Gastrocnemius medialis (tissue), 4 donors: ENCODE data around the gene PRPF40B.

Source experiments
- CTCF ChIP-seq, 5 experiments: fragments of 450-650 bp in 3 of 5; fragments of 200-600 bp in 2 of 5; sonication (generic) in 2 of 5; IDR thresholded peaks in 4 of 5; conservative IDR thresholded peaks in 1 of 5; 1 replicate in 4 of 5; 2 replicates in 1 of 5; pipeline ENCODE4 v1.5.1; 2016 to 2019; ENCODE audit warnings: antibody characterized with exemption in 5 of 5, mild to moderate bottlenecking in 3 of 5, moderate library complexity in 3 of 5
- POLR2A ChIP-seq, 2 donors: fragments of 450-650 bp; IDR thresholded peaks; one replicate each; pipeline ENCODE4 v1.6.1; 2017; ENCODE audit warnings: antibody characterized with exemption in 2 of 2, mild to moderate bottlenecking in 2 of 2, moderate library complexity in 2 of 2

GRCh38 chr12:49643135-49643534 is 19.8 kb downstream of the PRPF40B start:
- TF ChIP-seq CTCF (IDR thresholded peaks at IDR 0.05 in 4 of 5, conservative IDR thresholded peaks at IDR 0.05 in 1 of 5) (no peak), POLR2A (IDR thresholded peaks at IDR 0.05) (no peak)
